ENCODE measurements around the gene SP110. TPM values are rescaled to one million over a fixed set of nuclear protein-coding genes. Genes with fewer than 3 reads are reported as not detected.

The SP110 gene
- total and polyA plus RNA-seq, 11 donors: 7.1 to 44.7 (median 8.3) TPM

DNA sequence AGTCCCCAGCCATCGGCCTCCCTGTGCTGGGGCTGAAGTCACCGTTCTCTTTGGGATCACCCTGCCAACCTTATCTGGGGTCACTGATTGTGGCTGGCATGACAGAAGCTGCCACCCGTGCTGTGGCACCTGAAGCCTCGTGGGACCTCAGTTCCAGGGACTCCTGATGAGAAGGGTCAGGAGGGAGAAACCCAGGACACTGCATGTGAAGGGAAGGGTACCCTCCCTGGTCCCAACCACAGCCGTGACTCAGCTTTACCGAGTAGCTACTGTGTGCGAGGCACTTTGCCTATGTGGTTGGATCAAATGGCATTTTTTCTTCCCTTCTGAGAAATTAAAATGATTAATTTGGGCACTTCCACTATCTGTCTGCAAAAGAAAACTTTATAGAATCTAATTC lies 64.4 kb downstream of the SP110 start:
- ATAC-seq: no peak
- intact Hi-C loops (cut with DNase I): loop anchor here in 2 of 10 donors (5.0 kb wide), 2 partner anchors 88 to 457 kb away; partner anchors contain the start of gene SLC16A14 (in 2 of the 2)
- Histone ChIP-seq H3K9me3 (peaks cover 0 to 7% (median 0%) of the 10 kb centered on the region in 12 donors), H3K36me3 (no peaks in the 10 kb centered on the region), H3K4me1 (peaks cover 0 to 4% (median 0%) of the 10 kb centered on the region in 12 donors), H3K4me3 (no peak overlapping the region), H3K27ac (no peak overlapping the region), H3K27me3 (no peaks in the 10 kb centered on the region)
- no peak for DNase-seq
- 62 to 77% (median 68%) methylated on average over 6 to 7 of the region's 7 CpGs for WGBS, 4 donors
- TF ChIP-seq POLR2A (IDR thresholded peaks at IDR 0.05): no peak
- TF ChIP-seq, protein P1, sequence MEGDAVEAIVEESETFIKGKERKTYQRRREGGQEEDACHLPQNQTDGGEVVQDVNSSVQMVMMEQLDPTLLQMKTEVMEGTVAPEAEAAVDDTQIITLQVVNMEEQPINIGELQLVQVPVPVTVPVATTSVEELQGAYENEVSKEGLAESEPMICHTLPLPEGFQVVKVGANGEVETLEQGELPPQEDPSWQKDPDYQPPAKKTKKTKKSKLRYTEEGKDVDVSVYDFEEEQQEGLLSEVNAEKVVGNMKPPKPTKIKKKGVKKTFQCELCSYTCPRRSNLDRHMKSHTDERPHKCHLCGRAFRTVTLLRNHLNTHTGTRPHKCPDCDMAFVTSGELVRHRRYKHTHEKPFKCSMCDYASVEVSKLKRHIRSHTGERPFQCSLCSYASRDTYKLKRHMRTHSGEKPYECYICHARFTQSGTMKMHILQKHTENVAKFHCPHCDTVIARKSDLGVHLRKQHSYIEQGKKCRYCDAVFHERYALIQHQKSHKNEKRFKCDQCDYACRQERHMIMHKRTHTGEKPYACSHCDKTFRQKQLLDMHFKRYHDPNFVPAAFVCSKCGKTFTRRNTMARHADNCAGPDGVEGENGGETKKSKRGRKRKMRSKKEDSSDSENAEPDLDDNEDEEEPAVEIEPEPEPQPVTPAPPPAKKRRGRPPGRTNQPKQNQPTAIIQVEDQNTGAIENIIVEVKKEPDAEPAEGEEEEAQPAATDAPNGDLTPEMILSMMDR (IDR thresholded peaks at IDR 0.05): no peak

DNA sequence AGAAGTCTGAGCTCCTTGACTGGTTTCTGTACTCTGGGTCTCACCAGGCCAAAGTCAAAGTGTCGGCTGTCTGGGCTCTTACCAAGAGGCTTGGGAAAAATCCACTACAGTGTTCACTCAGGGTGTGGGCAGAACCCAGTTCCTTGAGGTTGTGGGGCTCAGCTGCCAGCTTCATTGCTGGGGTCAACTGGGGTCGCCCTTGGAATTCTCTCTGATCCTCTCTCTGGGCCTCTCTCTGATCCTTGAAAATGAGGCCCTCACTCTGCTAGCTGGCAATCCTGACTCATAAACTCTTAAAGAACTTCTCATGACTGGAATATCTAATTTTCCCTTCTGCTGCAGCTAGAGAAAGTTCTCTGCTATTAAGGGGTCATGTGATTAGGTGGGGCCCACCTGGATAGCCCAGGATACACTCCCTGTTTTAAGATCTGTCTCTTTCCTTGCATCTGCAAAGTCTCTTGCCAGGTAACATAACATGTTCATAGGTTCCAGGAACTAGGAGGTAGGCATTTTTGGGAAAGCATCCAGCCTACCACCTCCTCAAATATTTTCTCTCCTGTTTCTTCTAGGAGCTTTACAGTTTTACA lies 66.3 kb downstream of the SP110 start:
- intact Hi-C loops (cut with DNase I): no loop called here
- Histone ChIP-seq H3K4me1 (no peaks in the 10 kb centered on the region), H3K9me3 (peaks cover 0 to 7% (median 0%) of the 10 kb centered on the region in 12 donors), H3K4me3 (no peak overlapping the region), H3K27ac (no peak overlapping the region), H3K36me3 (no peaks in the 10 kb centered on the region), H3K27me3 (no peaks in the 10 kb centered on the region)
- 40 to 94% (median 67%) methylated on average over 2 of the region's 2 CpGs for WGBS, 4 donors
- DNase-seq (no peak), ATAC-seq (no peak)
- TF ChIP-seq, protein P1 (IDR thresholded peaks at IDR 0.05): no peak
- no peak for TF ChIP-seq POLR2A (IDR thresholded peaks at IDR 0.05)

DNA sequence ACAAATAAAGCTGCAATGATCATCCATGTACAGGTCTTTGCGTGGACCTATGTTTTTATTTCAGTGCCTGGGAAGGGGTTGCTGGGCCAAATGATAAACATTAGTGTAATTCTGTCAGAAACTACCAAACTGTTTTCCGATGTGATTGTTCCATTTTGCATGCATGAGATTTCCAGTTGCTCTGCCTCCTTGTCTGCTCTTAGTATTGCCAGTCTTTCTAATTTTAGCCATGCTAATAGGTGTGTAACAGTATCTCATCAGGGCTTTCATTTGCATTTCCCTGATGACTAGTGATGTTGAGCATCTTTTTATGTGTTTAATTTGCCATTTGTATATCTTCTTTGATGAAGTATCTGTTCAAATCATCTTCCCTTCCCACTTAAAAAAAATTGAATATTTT lies 67.5 kb downstream of the SP110 start:
- ATAC-seq (no peak), DNase-seq (no peak)
- WGBS, 4 donors: 94 to 100% (median 97%) methylated on average over 2 of the region's 2 CpGs
- no peaks in the 10 kb centered on the region for H3K4me1 ChIP-seq
- no peak overlapping the region for H3K4me3 ChIP-seq
- H3K36me3 ChIP-seq: no peaks in the 10 kb centered on the region
- no peak overlapping the region for H3K27ac ChIP-seq
- TF ChIP-seq, protein P1 (IDR thresholded peaks at IDR 0.05): no peak
- no peak for TF ChIP-seq POLR2A (IDR thresholded peaks at IDR 0.05)
- peaks cover 0 to 7% (median 0%) of the 10 kb centered on the region in 12 donors for H3K9me3 ChIP-seq
- intact Hi-C loops (cut with DNase I): no loop called here
- no peaks in the 10 kb centered on the region for H3K27me3 ChIP-seq

DNA sequence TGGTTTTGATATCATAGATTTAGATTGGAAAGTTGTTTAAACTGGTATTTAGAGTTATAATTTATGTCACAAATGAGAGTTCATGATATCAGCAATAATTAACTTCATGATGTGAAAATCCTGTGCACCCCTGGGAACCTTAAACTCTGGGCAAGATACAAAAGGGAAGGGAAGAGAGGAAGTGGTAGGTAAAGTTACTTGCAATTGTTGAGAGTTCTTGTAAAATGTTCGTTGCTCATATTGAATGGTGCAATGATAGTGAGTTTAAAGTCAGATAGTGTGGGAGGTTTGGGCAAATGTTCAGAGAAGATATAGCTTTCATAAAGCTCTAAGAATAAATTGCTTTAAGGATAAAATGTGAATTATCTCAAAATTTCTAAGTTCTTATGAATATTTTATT lies 75.4 kb downstream of the SP110 start:
- TF ChIP-seq, protein P1 (IDR thresholded peaks at IDR 0.05): no peak
- no peak for TF ChIP-seq POLR2A (IDR thresholded peaks at IDR 0.05)
- Histone ChIP-seq H3K4me3 (no peak overlapping the region), H3K27me3 (no peaks in the 10 kb centered on the region), H3K36me3 (no peaks in the 10 kb centered on the region), H3K27ac (no peak overlapping the region), H3K4me1 (no peaks in the 10 kb centered on the region), H3K9me3 (no peaks in the 10 kb centered on the region)
- WGBS, 4 donors: 54 to 62% (median 57%) methylated on average over 1 of the region's 1 CpG
- intact Hi-C loops (cut with DNase I): no loop called here
- DNase-seq: no peak
- no peak for ATAC-seq

Measured in heart left ventricle (tissue), 16 donors.